Mucosa of descending colon (tissue), 3 donors: ENCODE results near the gene REEP3. TPM values are rescaled to one million over a fixed set of nuclear protein-coding genes. Genes with fewer than 3 reads are reported as not detected.
A peak's percentile ranks its signal among the peaks of the same experiment; 100 is the strongest.

ENCODE experiments used
- ATAC-seq: fragments of 200-7000 bp; cut with Tn5 transposase; one replicate; pipeline ENCODE4 v1.9.1; 2020; ENCODE audit warnings: mild to moderate bottlenecking, moderate library complexity
- DNase-seq, 3 donors: peaks; one replicate each; pipeline ENCODE4 v3.0.0-alpha.2; 2020
- H3K36me3 ChIP-seq: fragments of 200-600 bp; one replicate; pipeline ENCODE4 v1.8.0; 2021; ENCODE audit warnings: low read depth, mild to moderate bottlenecking
- H3K4me1 ChIP-seq: fragments of 200-600 bp; one replicate; pipeline ENCODE4 v1.8.0; 2021; ENCODE audit warnings: low read depth, mild to moderate bottlenecking
- H3K4me3 ChIP-seq: fragments of 200-600 bp; one replicate; pipeline ENCODE4 v1.8.0; 2021; ENCODE audit warnings: mild to moderate bottlenecking
- H3K9me3 ChIP-seq: fragments of 200-600 bp; one replicate; pipeline ENCODE4 v1.8.0; 2021; ENCODE audit warnings: mild to moderate bottlenecking
- intact Hi-C, 2 donors: fragments of 100-400 bp; cut with DNase I in 1 of 2; cut with micrococcal nuclease in 1 of 2; formaldehyde crosslinking; loops; one replicate each; pipeline versions ENCODE4 v1.11.0 to v1.11.1; 2022; cut with DNase I, micrococcal nuclease
- total RNA-seq, 3 donors: library from RNA; stranded (reverse); fragmentation: NEBNext Ultra II Directional in 2 of 3; extraction: Animal tissue kit (Norgen Biotek cat#: 25700) in 2 of 3; gene quantifications; one replicate each; pipeline versions ENCODE4 v1.2.1 to v1.2.4, GENCODE V29; 2021 to 2023
- TF ChIP-seq, protein P1 (sequence below): fragments of 200-600 bp; IDR thresholded peaks from one replicate; pipeline ENCODE4 v1.8.0; 2022; ENCODE audit warnings: antibody characterized with exemption, mild to moderate bottlenecking
- donor health status: DM: no; HTN: no; CAD: no; lungs with moderate emphysema.
- donor health status: DM: no; HTN: no; CAD: no.
- donor health status: DM: no; HTN: yes; CAD: no.

Gene REEP3
- total RNA-seq, 3 donors from 2014 or later, result 42.1 to 61.2 (median 43.4) TPM

DNA sequence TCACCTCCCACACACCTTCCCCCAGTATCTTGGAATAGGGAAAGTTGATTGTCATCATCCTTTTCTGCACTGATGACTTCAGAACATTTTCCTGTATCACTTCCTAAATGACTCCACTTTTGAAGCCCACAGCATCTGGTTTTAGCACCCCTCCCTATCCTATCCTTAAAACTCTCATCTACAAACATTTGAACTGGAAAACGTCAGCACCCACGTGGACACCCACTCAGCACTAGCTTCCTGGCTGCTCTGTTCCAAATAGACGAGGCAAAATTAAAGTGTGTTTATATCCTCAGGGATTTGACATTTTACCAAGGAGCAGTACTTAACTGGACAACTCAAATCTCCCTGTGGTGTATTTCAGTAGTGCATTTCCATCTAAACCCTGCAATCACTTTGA lies 73.9 kb downstream of the REEP3 start:
- no peaks in the 10 kb centered on the region for H3K36me3 ChIP-seq
- H3K4me1 ChIP-seq, result no peaks in the 10 kb centered on the region
- intact Hi-C loops, result no loop called here
- TF ChIP-seq, protein P1, sequence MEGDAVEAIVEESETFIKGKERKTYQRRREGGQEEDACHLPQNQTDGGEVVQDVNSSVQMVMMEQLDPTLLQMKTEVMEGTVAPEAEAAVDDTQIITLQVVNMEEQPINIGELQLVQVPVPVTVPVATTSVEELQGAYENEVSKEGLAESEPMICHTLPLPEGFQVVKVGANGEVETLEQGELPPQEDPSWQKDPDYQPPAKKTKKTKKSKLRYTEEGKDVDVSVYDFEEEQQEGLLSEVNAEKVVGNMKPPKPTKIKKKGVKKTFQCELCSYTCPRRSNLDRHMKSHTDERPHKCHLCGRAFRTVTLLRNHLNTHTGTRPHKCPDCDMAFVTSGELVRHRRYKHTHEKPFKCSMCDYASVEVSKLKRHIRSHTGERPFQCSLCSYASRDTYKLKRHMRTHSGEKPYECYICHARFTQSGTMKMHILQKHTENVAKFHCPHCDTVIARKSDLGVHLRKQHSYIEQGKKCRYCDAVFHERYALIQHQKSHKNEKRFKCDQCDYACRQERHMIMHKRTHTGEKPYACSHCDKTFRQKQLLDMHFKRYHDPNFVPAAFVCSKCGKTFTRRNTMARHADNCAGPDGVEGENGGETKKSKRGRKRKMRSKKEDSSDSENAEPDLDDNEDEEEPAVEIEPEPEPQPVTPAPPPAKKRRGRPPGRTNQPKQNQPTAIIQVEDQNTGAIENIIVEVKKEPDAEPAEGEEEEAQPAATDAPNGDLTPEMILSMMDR, result no peak
- ATAC-seq (no peak), DNase-seq (peak in 1 of 3 donors; percentile 21)
- no peaks in the 10 kb centered on the region for H3K9me3 ChIP-seq
- H3K4me3 ChIP-seq, result no peak overlapping the region

DNA sequence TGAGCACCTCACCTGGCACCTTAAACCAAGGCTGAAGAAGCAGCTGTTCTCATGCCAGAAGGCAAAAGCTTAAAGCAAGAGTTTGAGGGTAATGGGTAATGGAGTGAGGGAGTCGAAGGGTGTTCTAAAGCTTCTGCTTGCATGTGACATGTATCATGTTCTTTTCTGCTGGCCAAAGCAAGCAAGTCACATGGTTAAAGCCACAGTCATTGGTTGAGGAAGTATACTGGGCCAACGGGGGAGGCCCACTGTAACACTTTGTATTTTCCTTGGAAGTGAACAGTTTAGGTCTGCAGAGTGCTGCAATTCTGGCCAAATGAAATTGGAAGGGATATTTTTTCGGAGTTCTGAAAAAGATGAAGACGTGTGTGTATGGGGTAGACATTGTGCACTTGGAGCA lies 75.7 kb downstream of the REEP3 start:
- intact Hi-C loops, result no loop called here
- no peaks in the 10 kb centered on the region for H3K36me3 ChIP-seq
- no peaks in the 10 kb centered on the region for H3K9me3 ChIP-seq
- TF ChIP-seq, protein P1, result no peak
- H3K4me1 ChIP-seq, result no peaks in the 10 kb centered on the region
- DNase-seq (no peak), ATAC-seq (no peak)
- H3K4me3 ChIP-seq, result no peak overlapping the region

DNA sequence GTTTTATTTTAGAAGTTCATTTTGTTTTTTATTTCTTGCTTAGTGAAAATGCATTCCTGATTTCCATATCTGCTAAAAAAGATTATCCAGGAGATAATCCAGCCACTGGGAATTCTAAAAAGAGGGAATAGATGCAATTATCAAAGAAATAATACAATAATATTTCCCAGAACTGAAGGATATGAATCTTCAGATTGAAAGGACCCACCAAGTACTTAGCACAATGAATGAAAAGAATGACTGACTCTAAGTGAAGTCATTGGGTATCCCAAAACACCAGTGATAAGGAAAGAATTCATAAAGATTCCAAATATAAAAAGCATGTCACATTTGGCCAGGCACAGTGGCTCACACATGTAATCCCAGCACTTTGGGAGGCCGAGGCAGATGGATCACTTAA lies 79.3 kb downstream of the REEP3 start:
- no peaks in the 10 kb centered on the region for H3K4me1 ChIP-seq
- ATAC-seq (no peak), DNase-seq (no peak)
- intact Hi-C loops, result no loop called here
- TF ChIP-seq, protein P1, result no peak
- H3K4me3 ChIP-seq, result no peak overlapping the region
- H3K9me3 ChIP-seq, result no peaks in the 10 kb centered on the region
- H3K36me3 ChIP-seq, result no peaks in the 10 kb centered on the region

DNA sequence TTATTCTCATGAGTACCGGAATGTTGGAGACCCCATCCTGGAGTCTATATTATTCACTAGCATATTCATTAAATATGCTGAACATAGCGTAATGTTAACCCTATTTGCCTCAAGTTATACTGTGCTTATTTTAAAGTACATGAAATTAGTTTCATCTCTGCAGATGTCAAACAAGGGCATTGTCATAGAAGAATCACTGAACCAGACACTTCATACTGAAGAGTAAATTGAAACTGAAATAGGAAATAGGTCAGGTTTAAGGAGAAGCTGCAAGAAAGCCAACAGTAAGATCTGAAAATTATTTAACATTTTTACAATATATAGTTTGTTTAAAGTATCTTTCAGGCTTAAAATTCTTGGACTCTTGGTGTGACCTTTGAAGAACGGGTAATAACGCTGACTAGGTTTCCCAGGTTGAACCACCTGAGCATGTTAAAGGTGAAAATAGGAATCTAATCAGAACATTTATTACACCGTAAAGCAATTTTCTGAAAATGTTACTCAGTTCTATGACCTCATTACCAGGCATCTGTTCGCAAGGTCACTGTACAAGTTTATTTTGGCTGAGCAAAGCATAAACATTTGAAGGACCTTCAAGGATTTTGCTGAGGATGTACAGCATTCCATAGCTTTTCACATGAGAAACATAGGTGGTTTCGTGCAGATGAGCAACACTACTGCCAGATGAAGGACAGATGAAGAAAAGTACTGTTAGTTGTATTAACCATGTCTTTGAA lies 82.7 kb downstream of the REEP3 start:
- peak; percentile 33 for ATAC-seq
- intact Hi-C loops, result no loop called here
- Histone ChIP-seq H3K4me1 (no peaks in the 10 kb centered on the region), H3K36me3 (no peaks in the 10 kb centered on the region), H3K9me3 (no peaks in the 10 kb centered on the region), H3K4me3 (no peak overlapping the region)
- TF ChIP-seq, protein P1, result no peak
- DNase-seq, result no peak

DNA sequence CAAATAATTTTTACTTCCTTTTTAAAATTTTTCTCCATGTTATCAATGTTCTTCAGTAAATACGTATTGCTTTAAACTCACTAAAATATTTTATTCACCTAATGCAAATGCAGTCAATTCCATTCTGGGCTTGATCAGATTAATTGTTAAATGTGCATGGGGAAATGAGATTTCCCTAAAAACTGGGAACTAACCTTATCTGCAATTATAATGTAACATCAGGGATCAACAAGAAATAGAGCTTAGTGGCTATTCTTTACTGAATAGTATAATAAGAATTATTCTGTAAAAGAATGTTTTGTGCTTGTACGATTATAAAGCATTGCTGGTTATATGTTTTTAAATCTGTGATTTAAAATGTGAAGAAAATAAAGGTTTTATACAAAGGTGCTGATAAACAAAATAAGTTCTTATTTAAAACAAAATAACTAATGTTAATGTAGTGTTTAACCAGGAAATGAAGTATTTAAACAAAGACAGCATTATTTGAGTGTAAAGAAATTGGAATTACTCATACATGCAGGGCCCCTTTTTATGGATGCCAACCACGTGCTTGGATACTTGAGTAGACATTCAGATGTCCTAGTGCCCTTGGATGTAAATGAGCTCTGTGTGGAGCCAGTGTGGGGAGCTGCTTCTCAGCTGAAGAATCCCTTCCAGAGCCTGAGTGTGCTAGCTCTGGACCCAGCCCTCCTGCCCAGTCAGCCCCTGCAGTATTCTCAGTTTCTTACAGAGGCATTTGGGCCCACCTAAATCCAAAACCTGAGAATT lies 84.2 kb downstream of the REEP3 start:
- Histone ChIP-seq H3K4me3 (no peak overlapping the region), H3K36me3 (no peaks in the 10 kb centered on the region), H3K4me1 (no peaks in the 10 kb centered on the region), H3K9me3 (no peaks in the 10 kb centered on the region)
- intact Hi-C loops, result no loop called here
- ATAC-seq, result peak; percentile 92
- no peak for DNase-seq
- TF ChIP-seq, protein P1, result no peak
